Suprapubic skin (tissue), 3 donors: ENCODE data around the gene OPA3.

Experiments used
- POLR2A ChIP-seq, 2 donors: fragments of 450-650 bp; IDR thresholded peaks; one replicate each; pipeline ENCODE4 v1.6.1; 2017; ENCODE audit warnings: antibody characterized with exemption in 2 of 2, mild to moderate bottlenecking in 2 of 2, moderate library complexity in 2 of 2
- TF ChIP-seq, protein P1 (sequence below), 2 donors: fragments of 200-600 bp in 1 of 2; fragments of 450-650 bp in 1 of 2; sonication (generic) in 1 of 2; IDR thresholded peaks; one replicate each; pipeline ENCODE4 v1.5.1; 2016 to 2019; ENCODE audit warnings: antibody characterized with exemption in 2 of 2, mild to moderate bottlenecking in 1 of 2, moderate library complexity in 1 of 2

DNA sequence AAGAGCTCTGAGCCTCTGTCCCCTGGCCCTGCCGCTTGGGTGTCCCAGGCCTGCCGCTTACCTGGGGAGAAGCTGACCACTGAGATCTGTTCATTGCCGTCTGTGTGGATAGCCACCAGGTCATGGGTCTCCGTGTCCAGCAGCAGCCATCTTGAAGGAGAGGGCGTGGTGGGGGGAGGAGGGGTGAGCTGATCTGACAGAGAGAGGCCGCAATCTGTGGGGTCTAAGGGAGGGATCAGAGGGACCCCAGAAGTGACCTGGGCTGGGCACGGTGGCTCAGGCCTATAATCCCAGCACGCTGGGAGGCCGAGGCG lies 32.1 kb upstream of the OPA3 start:
- TF ChIP-seq, protein P1, sequence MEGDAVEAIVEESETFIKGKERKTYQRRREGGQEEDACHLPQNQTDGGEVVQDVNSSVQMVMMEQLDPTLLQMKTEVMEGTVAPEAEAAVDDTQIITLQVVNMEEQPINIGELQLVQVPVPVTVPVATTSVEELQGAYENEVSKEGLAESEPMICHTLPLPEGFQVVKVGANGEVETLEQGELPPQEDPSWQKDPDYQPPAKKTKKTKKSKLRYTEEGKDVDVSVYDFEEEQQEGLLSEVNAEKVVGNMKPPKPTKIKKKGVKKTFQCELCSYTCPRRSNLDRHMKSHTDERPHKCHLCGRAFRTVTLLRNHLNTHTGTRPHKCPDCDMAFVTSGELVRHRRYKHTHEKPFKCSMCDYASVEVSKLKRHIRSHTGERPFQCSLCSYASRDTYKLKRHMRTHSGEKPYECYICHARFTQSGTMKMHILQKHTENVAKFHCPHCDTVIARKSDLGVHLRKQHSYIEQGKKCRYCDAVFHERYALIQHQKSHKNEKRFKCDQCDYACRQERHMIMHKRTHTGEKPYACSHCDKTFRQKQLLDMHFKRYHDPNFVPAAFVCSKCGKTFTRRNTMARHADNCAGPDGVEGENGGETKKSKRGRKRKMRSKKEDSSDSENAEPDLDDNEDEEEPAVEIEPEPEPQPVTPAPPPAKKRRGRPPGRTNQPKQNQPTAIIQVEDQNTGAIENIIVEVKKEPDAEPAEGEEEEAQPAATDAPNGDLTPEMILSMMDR (IDR thresholded peaks at IDR 0.05): no peak
- TF ChIP-seq POLR2A (IDR thresholded peaks at IDR 0.05): no peak
